Measurements from ENCODE around the gene IFT22. TPM values are rescaled to one million over a fixed set of nuclear protein-coding genes. Genes with fewer than 3 reads are reported as not detected.
A peak's percentile ranks its signal among the peaks of the same experiment; 100 is the strongest.
"Not testable (repeated sequence)": the region's sequence is repeated elsewhere in the genome, so short reads cannot be mapped to it uniquely, and the experiment has no call there.

Gene IFT22
- total RNA-seq, 2 donors from 2014 or later = 15.7 to 17.0 TPM

DNA sequence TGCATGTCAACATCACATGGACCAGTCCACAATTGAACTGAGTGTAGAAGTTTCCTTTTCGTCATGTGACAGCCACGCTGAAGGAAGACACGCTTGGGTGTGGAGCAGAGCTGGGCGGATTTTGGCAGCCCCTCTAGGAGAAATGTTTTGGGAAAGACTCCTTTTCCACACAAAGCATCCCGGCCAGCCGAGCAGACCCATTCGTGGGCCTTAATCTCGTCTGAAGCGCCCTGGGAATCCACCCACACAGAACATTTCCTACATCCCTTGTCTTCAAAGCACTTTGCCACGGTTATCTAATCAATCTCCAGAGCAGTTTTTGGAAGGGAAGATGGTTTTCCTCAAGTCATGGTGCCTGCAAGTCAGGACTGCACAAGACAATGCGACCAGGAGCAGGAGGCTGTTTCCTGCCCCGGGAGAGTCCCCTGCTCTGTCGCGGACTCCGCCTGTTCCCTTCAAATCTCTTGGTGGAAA is 8.4 kb upstream of the IFT22 start:
- ATAC-seq (peak; percentile 30 to 75), DNase-seq (peak; percentile 68)
- intact Hi-C loops (cut with DNase I) = no loop called here

DNA sequence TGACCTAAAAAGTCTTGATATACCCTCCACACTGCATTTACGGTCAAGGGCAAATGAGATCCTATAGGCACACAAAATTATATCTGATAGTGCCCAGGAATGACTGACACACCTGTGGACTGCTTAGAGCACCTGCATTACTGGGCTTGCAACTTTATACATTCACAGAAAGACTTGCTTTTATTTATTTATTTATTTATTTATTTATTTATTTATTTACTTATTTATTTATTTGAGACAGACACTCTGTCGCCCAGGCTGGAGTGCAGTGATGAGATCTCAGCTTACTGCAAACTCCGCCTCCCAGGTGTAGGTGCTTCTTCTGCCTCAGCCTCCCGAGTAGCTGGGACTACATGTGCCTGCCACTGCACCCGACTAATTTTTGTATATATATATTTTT is 6.5 kb upstream of the IFT22 start:
- intact Hi-C loops (cut with DNase I) = no loop called here
- ATAC-seq (no peak), DNase-seq (no peak)

DNA sequence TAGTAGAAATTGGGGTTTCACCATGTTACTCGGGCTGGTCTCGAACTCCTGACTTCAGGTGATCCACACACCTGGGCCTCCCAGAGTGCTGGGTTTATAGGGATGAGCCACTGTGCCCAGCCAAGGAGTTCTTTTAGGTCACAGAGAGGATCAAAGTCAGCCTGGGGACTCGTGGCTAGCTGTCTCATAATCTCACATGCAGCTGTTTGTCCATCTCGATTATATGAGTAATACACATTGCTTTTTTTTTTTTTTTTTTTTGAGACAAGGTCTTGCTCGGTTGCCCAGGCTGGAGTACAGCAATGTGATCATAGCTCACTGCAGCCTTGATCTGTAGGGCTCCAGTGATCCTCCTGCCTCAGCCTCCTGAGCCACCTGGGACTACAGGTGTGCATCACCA is 2.2 kb downstream of the IFT22 start:
- intact Hi-C loops (cut with DNase I) = no loop called here
- no peak for ATAC-seq
- DNase-seq = no peak

DNA sequence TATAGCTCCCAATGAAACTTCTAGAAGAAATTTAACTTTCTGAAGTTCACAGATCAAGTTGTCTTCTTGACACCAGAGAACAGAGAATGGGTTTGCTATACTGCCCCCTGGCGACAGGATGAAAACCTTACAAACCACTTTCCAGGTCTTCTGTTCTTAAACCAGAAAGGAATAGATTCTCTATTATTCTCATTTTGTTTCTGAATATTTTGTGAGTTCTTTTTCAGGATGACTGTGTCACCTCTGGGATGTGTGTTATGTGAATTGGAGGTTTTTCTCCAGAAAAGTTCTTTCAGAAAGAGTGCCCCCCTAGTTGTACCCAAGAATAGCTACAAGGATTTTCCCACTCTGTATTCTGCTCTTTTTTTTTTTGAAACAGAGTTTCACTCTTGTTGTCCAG is 6.3 kb downstream of the IFT22 start:
- ATAC-seq (no peak), DNase-seq (no peak)
- intact Hi-C loops (cut with DNase I) = no loop called here

DNA sequence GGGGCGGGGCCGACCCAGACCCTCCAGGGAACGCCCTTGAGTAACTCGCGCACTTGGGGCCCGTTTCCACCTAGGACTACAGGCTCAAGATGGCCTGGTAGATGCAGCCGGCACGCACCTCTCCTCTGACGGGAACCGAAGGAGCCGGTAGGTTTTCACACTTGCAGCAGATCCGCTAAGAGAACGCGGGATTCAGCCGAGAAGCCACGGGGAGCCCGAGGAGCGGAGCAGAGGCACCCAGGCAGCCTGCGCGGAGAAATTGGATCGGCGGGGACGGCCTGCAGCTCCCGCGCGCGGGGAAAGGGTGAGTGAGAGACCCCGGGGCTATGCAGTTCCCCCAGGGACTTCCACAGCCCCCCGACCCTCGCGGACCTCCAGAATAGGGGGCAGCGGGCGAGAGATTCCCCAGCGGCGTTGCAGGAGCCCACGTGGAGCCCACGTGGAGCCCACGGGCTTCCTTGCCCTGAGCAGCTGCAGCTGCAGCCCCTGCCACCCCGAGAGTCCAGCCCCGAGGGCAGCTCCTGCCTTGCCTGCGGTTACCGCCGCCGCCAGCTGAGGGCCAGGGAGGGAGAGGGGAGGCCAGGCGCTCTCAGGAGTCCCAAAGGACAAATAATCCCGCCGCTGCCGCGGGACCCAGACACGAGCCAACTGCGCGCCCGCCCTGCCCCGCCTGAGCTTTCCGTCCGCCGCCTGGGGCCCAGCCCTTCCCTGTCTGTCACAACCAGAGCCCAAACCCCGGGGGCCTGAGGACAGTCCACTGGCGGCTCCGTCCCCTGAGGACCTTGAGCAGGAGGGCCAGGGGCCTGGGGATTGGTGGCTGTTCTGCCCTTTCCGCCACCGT is 13.1 kb downstream of the IFT22 start:
- DNase-seq (peak; percentile 58), ATAC-seq (peak; percentile 87 to 97)
- intact Hi-C loops (cut with DNase I) = no loop called here

DNA sequence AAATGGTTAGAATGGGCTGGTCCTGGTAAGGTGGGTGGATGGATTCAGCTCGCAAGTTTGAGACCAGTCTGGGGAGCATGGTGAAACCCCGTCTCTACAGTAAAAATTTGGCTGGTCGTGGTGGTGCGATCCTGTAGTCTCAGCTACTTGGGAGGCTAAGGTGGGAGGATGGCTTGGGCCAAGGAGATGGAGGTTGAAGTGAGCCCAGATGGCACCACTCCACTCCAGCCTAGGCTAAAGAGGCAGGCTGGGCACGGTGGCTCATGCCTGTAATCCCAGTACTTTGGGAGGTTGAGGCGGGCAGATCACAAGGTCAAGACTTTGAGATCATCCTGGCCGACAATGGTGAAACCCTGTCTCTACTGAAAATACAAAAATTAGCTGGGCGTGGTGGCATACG is 15.3 kb downstream of the IFT22 start:
- intact Hi-C loops (cut with DNase I) = no loop called here
- ATAC-seq (no peak), DNase-seq (no peak)

DNA sequence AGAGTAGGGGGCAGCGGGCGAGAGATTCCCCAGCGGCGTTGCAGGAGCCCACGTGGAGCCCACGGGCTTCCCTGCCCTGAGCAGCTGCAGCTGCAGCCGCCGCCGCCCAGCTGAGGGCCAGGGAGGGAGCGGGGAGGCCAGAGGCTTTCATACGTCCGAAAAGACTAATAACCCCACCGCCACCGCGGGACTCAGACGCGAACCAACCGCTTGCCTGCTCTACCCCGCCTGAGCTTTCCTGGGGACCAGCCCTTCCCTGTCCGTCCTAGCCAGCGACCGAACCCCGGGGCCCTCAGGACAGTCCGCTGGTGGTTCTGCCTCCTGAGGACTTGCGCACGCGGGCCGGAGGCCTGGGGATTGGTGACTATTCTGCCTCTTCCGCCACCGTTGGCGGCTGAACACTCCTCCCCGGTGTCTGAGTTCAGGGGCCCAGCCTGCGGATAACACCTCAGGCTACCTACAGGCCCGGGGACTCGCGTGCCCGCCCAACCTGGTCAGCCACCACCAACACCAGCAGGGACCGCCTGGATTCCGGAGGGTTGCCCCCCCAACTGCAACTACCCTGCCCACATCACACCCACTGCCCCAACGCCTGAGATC is 18.4 kb downstream of the IFT22 start:
- intact Hi-C loops (cut with DNase I) = no loop called here
- no peak for DNase-seq
- no peak for ATAC-seq

DNA sequence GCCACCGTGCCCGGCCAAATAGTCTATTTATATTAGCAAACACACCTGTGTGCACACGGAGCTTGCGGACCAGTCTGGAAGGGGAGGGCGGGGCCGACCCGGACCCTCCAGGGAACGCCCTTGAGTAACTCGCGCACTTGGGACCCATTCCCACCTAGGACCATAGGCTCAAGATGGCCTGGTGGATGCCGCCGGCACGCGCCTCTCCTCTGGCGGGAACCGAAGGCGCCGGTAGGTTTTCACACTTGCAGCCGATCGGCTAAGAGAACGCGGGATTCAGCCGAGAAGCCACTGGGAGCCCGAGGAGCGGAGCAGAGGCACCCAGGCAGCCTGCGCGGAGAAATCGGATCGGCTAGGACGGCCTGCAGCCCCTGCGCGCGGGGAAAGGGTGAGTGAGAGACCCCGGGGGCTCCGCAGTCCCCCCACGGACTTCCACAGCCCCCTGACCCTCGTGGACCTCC is 18.9 kb downstream of the IFT22 start:
- ATAC-seq (no peak), DNase-seq (no peak)
- intact Hi-C loops (cut with DNase I) = no loop called here

DNA sequence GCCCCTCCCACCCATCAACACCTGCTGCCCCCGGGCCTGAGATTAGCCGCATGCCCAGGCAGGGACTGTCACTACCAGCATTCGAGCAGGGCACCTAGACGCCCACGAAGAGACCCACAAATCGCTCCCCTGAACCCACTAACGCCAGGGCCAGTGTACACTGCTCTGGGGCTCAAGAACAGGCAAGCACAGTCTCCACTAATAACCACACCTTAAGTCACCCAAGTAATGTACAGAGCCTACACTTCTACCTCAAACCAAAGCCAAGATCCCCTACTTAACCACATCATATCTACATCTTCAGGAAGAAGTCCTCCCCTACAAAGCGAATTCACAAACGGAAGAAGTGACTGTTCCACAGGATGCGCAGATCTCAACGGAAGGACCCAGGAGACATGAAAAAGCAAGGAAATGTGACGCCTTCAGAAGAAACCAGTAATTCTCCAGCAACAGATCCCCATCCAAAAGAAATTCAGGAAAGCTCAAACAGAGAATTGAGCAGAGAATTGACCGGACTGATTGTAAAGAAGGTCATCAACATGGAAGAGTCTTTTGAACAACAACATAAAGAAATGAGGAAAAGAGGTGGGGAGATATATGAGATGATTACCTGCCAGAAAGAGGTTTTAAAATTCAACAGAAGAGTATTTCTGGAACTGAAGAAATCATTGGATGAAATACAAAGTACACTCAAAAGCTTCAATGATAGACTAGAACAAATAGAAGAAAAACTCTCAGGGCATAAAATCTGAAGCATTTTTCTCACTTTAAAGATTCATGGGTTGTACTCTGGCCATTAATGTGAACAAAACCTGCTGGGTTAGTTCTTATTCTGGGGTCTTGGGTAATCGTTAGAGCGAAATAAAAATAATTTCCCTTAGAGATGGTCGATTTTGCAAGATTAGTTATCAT is 20.9 kb downstream of the IFT22 start:
- intact Hi-C loops (cut with DNase I) = no loop called here
- ATAC-seq (no peak), DNase-seq (no peak)

DNA sequence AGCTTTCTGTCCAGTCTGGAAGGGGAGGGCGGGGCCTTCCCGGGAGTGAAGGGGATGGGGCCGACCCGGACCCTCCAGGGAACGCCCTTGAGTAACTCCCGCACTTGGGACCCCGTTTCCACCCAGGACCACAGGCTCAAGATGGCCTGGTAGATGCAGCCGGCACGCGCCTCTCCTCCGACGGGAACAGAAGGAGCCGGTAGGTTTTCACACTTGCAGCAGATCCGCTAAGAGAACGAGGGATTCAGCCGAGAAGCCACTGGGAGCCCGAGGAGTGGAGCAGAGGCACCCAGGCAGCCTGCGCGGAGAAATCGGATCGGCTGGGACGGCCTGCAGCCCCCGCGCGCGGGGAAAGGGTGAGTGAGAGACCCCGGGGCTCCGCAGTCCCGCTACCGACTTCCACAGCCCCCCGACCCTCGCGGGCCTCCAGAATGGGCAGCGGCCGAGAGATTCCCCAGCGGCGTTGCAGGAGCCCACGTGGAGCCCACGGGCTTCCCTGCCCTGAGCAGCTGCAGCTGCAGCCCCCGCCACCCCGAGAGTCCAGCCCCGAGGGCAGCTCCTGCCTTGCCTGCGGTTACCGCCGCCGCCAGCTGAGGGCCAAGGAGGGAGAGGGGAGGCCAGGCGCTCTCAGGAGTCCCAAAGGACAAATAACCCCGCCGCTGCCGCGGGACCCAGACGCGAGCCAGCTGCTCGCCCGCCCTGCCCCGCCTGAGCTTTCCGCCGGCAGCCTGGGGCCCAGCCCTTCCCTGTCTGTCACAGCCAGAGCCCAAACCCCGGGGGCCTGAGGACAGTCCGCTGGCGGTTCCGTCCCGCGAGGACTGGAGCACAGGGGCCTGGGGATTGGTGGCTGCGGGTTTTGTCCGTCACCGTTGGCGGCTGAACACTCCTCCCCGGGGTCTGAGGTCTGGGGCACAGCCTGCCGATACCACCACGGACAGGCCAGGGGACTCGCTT is 21.8 kb downstream of the IFT22 start:
- no peak for DNase-seq
- intact Hi-C loops (cut with DNase I) = no loop called here
- ATAC-seq = no peak

DNA sequence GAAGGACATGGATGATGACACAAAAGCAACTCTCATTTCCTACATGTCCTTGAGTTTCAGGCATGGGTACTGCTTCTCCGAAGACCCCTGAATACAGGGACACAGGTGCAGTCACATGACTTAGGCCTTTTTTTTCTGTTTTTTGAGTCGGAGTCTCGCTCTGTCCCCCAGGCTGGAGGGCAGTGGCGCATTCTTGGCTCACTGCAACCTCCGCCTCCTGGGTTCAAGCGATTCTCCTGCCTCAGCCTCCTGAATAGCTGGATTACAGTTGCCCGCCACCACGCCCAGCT is 26.8 kb downstream of the IFT22 start:
- intact Hi-C loops (cut with DNase I) = no loop called here
- ATAC-seq = no peak

DNA sequence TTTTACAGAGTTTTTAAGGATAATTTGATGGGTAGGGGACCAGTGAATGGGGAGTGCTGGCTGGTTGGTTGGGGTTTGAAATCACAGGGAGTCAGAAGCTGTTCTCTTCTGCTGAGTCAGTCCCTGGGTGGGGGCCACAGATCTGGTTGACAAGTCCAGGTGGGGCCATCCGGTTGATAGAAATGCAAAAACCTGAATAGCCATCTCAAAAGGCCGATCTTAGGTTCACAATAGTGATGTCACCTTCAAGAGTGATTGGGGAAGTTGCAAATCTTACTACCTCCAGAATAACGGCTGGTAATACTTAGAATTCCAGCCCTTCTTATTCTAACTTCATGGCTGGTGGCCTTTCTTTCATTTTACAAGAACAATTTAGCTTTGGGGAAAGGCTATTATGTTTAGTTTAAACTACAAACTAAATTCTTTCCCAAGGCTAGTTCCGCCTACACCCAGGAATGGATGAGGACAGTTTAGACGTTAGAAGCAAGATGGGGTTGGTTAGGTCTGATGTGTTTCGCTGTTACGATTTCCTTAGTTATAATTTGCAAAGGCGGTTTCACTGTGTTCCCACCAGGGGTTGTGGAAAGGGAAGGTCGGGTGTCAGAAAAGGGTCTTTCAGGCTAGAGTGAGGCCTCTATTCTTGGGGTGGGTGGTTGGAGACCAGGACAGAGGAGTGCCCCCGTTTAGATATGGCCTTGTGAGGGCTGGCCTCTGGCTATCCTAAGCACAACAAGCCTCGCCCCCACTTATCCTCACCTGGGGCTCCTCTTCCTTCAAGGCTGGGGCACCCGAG is 27.4 kb downstream of the IFT22 start:
- intact Hi-C loops (cut with DNase I) = no loop called here
- DNase-seq (no peak), ATAC-seq (no peak)

More for the DNA sequence above, 26.8 kb downstream of the IFT22 start:
- no peak for DNase-seq

DNA sequence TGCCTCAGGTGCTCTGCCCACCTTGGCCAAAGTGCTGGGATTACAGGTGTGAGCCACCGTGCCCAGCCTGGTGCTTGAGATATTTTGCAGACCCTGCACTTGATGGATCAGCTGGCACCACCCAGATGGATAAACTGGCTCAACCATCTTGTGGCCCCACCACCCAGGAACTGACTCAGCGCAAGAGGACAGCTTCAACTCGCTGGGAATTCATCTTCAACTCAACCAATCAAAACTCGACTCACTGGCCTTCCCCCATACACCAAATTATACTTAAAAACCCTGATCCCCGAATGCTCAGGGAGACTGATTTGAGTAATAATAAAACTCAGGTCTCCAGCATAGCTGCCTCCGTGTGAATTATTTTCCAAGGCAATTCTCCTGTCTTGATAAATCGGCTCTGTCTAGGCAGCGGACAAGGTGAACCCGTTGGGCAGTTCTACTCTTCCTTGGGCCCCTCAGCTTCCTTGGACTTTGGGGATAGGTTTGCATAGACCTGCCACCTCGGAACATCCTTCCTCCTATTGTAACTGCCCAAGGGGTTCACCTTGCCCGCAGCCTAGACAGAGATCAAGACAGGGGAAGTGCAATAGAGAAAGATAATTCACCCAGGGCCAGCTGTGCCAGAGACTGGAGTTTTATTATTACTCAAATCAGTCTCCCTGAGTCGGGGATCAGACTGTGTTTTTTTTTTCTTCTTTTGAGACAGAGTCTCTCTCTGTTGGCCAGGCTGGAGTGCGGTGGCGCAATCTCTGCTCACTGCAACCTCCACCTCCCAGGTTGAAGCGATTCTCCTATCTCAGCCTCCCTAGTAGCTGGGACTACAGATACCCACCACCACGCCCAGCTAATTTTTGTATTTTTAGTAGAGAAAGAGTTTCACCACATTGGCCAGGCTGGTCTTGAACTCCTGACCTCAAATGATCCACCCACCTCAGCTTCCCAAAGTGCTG is 28.3 kb downstream of the IFT22 start:
- DNase-seq; ATAC-seq; intact Hi-C loops (cut with DNase I): not testable (repeated sequence)

DNA sequence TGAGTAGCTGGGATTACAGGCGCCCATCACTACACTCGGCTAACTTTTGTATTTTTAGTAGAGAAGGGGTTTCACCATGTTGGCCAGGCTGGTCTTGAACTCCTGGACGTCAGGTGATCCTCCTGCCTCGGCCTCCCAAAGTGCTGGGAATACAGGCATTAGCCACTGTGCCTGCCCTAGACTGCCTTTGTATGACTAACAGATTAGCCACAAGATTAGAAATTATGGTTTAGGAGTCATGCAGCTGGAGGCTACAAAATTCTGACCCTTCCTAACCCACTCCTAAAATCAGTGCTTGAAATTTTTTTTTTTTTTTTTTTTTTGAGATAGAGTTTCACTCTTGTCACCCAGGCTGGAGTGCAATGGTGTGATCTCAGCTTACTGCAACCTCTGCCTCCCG is 29.0 kb downstream of the IFT22 start:
- DNase-seq; intact Hi-C loops (cut with DNase I): not testable (repeated sequence)

DNA sequence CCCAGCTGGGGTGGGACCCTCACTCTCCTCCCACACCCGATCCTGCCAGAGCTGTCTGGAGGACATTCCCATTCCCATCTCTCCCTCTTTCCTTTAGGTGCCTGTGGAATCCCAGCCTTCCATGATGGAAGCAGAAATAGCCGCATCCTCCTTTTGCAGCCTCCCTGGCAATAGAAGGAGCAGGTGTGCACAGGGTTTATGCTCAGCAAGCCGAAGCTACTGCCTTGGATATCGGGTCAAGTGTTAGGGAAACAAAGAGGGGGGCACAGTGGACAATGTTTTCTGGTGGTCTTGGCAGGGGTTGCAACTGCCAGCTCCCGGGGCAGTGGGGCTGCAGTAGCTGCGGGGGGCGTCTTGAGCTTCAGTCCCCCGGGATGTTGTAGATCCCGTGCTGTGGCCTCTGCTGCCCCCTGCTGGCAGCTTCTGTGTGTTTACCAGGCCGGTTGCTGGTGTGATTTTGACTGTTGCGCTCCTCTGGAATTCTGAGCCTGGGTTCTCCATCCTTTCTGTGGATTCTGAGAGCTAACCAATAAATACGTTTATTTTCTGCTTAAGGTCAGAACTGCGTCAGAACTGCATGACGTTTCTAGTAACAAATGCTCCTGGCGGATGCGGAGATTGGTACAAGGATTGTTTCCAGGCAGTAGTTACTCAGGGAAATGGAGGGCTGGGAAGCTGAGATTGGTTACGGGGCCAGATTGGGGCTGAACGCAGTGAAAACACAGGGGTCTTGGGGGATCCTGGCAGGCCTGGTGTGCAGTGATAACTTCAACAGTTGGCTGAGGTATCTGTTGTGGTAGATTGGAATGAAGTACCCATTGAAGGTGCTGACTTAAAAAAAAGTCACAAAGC is 31.2 kb downstream of the IFT22 start:
- ATAC-seq (peak; percentile 67 to 69), DNase-seq (peak; percentile 68)
- intact Hi-C loops (cut with DNase I) = not testable (repeated sequence)

More for the DNA sequence above, 29.0 kb downstream of the IFT22 start:
- ATAC-seq = not testable (repeated sequence)

DNA sequence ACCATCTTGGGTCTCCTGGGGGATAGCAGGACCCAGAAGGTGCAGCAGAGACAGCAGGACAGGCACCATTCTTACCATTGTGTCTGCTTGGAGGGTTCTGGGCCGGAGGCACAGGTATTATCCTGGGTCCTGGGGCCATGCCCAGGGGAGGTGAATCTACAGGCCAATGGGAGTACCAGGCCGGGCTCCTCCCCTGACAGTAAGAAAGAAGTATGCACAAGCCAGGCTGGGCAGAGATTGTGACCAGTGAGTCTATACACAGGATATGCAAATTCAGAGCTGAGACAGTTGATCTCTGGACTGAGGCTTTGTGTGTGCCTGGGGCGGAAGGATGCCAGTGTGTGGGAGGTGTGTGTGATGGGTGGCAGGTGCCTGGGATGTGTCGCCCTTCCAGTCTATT is 31.9 kb downstream of the IFT22 start:
- DNase-seq; intact Hi-C loops (cut with DNase I): not testable (repeated sequence)
- ATAC-seq = peak; percentile 69 to 84

Data from left cardiac atrium (tissue), 4 donors.